Gastrocnemius medialis (tissue), 4 donors: ENCODE results near the gene CACNG5. TPM values are rescaled to one million over a fixed set of nuclear protein-coding genes. Genes with fewer than 3 reads are reported as not detected.

Experiments
- ATAC-seq, 2 donors: fragments of 150-250 bp; one replicate each; pipeline ENCODE4 v1.9.1; 2016
- DNase-seq, 2 donors: peaks; one replicate each; pipeline ENCODE4 v3.0.0-alpha.2; 2019
- H3K27ac ChIP-seq, 4 donors: fragments of 200-600 bp; sonication (generic); 1 replicate in 1 of 4; 2 replicates in 3 of 4; pipeline ENCODE4 v1.5.1; 2016 to 2018; ENCODE audit warnings: mild to moderate bottlenecking in 2 of 4, moderate library complexity in 1 of 4
- H3K27me3 ChIP-seq, 3 donors: fragments of 200-600 bp; sonication (generic) in 2 of 3; 1 replicate in 1 of 3; 2 replicates in 2 of 3; pipeline versions ENCODE4 v1.5.1 to v1.6.0; 2016 to 2019; ENCODE audit warnings: mild to moderate bottlenecking in 1 of 3, moderate library complexity in 1 of 3
- H3K36me3 ChIP-seq, 2 donors: fragments of 200-600 bp; sonication (generic) in 1 of 2; one replicate each; pipeline ENCODE4 v1.5.1; 2017 to 2018
- H3K4me1 ChIP-seq, 2 donors: fragments of 200-600 bp; sonication (generic) in 1 of 2; one replicate each; pipeline ENCODE4 v1.5.1; 2016 to 2017; ENCODE audit warnings: mild to moderate bottlenecking in 2 of 2
- H3K4me3 ChIP-seq, 4 donors: fragments of 200-600 bp; sonication (generic) in 3 of 4; 1 replicate in 1 of 4; 2 replicates in 3 of 4; pipeline ENCODE4 v1.5.1; 2016 to 2019; ENCODE audit warnings: mild to moderate bottlenecking in 2 of 4
- H3K9me3 ChIP-seq, 3 donors: fragments of 200-600 bp; sonication (generic) in 2 of 3; 1 replicate in 1 of 3; 2 replicates in 2 of 3; pipeline ENCODE4 v1.5.1; 2016 to 2019
- CTCF ChIP-seq, 5 experiments: fragments of 450-650 bp in 3 of 5; fragments of 200-600 bp in 2 of 5; sonication (generic) in 2 of 5; IDR thresholded peaks in 4 of 5; conservative IDR thresholded peaks in 1 of 5; 1 replicate in 4 of 5; 2 replicates in 1 of 5; pipeline ENCODE4 v1.5.1; 2016 to 2019; ENCODE audit warnings: antibody characterized with exemption in 5 of 5, mild to moderate bottlenecking in 3 of 5, moderate library complexity in 3 of 5
- POLR2A ChIP-seq, 2 donors: fragments of 450-650 bp; IDR thresholded peaks; one replicate each; pipeline ENCODE4 v1.6.1; 2017; ENCODE audit warnings: antibody characterized with exemption in 2 of 2, mild to moderate bottlenecking in 2 of 2, moderate library complexity in 2 of 2
- in situ Hi-C, 4 donors: fragments of 200-750 bp; cut with MboI; loops; one replicate each; pipeline versions ENCODE4 v1.15.0 to v1.8.0; 2017; ENCODE audit warnings: low sequenced_read_pairs in 4 of 4
- intact Hi-C: fragments of 100-400 bp; cut with DNase I; formaldehyde crosslinking; loops from one replicate; pipeline ENCODE4 v1.15.1; 2023; ENCODE audit warnings: low total_unique reads
- total RNA-seq, 4 donors: library from RNA; depleted of rRNA; stranded (reverse); fragments of >200 nt; gene quantifications; one replicate each; pipeline versions ENCODE4 v1.1.0 to v1.2.3, GENCODE V29; 2016

CACNG5 gene
- total RNA-seq, 4 donors from 2014 or later, result not detected

- ATAC-seq (no peak), DNase-seq (no peak)
- intact Hi-C loops (no loop called here), in situ Hi-C loops (no loop called here)
- H3K36me3 ChIP-seq, result no peaks in the 10 kb centered on the region
- no peak for TF ChIP-seq POLR2A (IDR thresholded peaks at IDR 0.05)
- no peaks in the 10 kb centered on the region for H3K4me1 ChIP-seq
- peaks cover 0 to 8% (median under 1%) of the 10 kb centered on the region in 3 donors for H3K27me3 ChIP-seq
- no peak overlapping the region for H3K27ac ChIP-seq
- H3K9me3 ChIP-seq, result no peaks in the 10 kb centered on the region
- H3K4me3 ChIP-seq, result no peak overlapping the region
Observed at GRCh38 chr17:66841328-66841727, 6.4 kb downstream of the CACNG5 start.

- in situ Hi-C loops (no loop called here), intact Hi-C loops (no loop called here)
- TF ChIP-seq CTCF (IDR thresholded peaks at IDR 0.05 in 4 of 5, conservative IDR thresholded peaks at IDR 0.05 in 1 of 5) (no peak), POLR2A (IDR thresholded peaks at IDR 0.05) (no peak)
- ATAC-seq (no peak), DNase-seq (no peak)
- Histone ChIP-seq H3K4me3 (no peak overlapping the region), H3K27ac (no peak overlapping the region), H3K4me1 (no peaks in the 10 kb centered on the region), H3K9me3 (no peaks in the 10 kb centered on the region), H3K27me3 (peaks cover 0 to 4% (median 0%) of the 10 kb centered on the region in 3 donors), H3K36me3 (no peaks in the 10 kb centered on the region)
Observed at GRCh38 chr17:66841744-66842143, 6.8 kb downstream of the CACNG5 start.

GRCh38 chr17:66842505-66842904, 7.6 kb downstream of the CACNG5 start:
- TF ChIP-seq POLR2A (IDR thresholded peaks at IDR 0.05) (no peak), CTCF (IDR thresholded peaks at IDR 0.05 in 4 of 5, conservative IDR thresholded peaks at IDR 0.05 in 1 of 5) (no peak)
- Histone ChIP-seq H3K4me3 (no peak overlapping the region), H3K9me3 (no peaks in the 10 kb centered on the region), H3K27ac (no peak overlapping the region), H3K4me1 (no peaks in the 10 kb centered on the region), H3K27me3 (peaks cover 0 to 4% (median 0%) of the 10 kb centered on the region in 3 donors), H3K36me3 (no peaks in the 10 kb centered on the region)
- in situ Hi-C loops, result no loop called here
- intact Hi-C loops, result no loop called here
- ATAC-seq (no peak), DNase-seq (no peak)

GRCh38 chr17:66842959-66843358, 8.0 kb downstream of the CACNG5 start:
- DNase-seq (no peak), ATAC-seq (no peak)
- Histone ChIP-seq H3K4me3 (no peak overlapping the region), H3K27me3 (peaks cover 0 to 4% (median 0%) of the 10 kb centered on the region in 3 donors), H3K27ac (no peak overlapping the region), H3K4me1 (no peaks in the 10 kb centered on the region), H3K9me3 (no peaks in the 10 kb centered on the region), H3K36me3 (no peaks in the 10 kb centered on the region)
- in situ Hi-C loops, result no loop called here
- intact Hi-C loops, result no loop called here
- TF ChIP-seq CTCF (IDR thresholded peaks at IDR 0.05 in 4 of 5, conservative IDR thresholded peaks at IDR 0.05 in 1 of 5) (no peak), POLR2A (IDR thresholded peaks at IDR 0.05) (no peak)

GRCh38 chr17:66843627-66844026, 8.7 kb downstream of the CACNG5 start:
- H3K4me3 ChIP-seq, result no peak overlapping the region
- no peak overlapping the region for H3K27ac ChIP-seq
- ATAC-seq (no peak), DNase-seq (no peak)
- peaks cover 0 to 4% (median 0%) of the 10 kb centered on the region in 3 donors for H3K27me3 ChIP-seq
- intact Hi-C loops, result no loop called here
- in situ Hi-C loops, result no loop called here
- H3K9me3 ChIP-seq, result no peaks in the 10 kb centered on the region
- TF ChIP-seq POLR2A (IDR thresholded peaks at IDR 0.05), result no peak
- H3K4me1 ChIP-seq, result no peaks in the 10 kb centered on the region
- H3K36me3 ChIP-seq, result no peaks in the 10 kb centered on the region

GRCh38 chr17:66847704-66848103, 12.8 kb downstream of the CACNG5 start:
- no peak for ATAC-seq
- no peaks in the 10 kb centered on the region for H3K27me3 ChIP-seq
- no peak overlapping the region for H3K27ac ChIP-seq
- TF ChIP-seq CTCF (IDR thresholded peaks at IDR 0.05 in 4 of 5, conservative IDR thresholded peaks at IDR 0.05 in 1 of 5) (no peak), POLR2A (IDR thresholded peaks at IDR 0.05) (no peak)
- intact Hi-C loops (no loop called here), in situ Hi-C loops (no loop called here)
- H3K4me1 ChIP-seq, result peaks cover 15 to 18% of the 10 kb centered on the region in 2 donors
- H3K4me3 ChIP-seq, result no peak overlapping the region
- no peaks in the 10 kb centered on the region for H3K9me3 ChIP-seq
- no peak for DNase-seq
- H3K36me3 ChIP-seq, result no peaks in the 10 kb centered on the region
